ENCODE data around the gene SNX18. TPM values are rescaled to one million over a fixed set of nuclear protein-coding genes. Genes with fewer than 3 reads are reported as not detected.
"Not testable (repeated sequence)": the region's sequence is repeated elsewhere in the genome, so short reads cannot be mapped to it uniquely, and the experiment has no call there.

Gene SNX18
- total RNA-seq, 2 experiments from 2014 or later, result 17.1 to 19.3 TPM

GRCh38 chr5:54533541-54534190 lies 16.1 kb downstream of the SNX18 start:
- Mint-ChIP-seq H3K4me1 (ENCODE audit: low read depth) (peaks cover 24% of the 10 kb centered on the region), H3K27me3 (ENCODE audit: low read depth) (no peaks in the 10 kb centered on the region), H3K27ac (no peak overlapping the region), H3K9me3 (ENCODE audit: insufficient read depth) (no peaks in the 10 kb centered on the region), H3K4me3 (no peak overlapping the region), H3K36me3 (ENCODE audit: low read depth) (peaks cover 24% of the 10 kb centered on the region)
- ChIA-PET CTCF (interaction anchor here (1.4 kb wide), 1 partner anchor 310 kb away, joined by 3 read pairs; no protein-coding TSS in a partner anchor), POLR2A (no interaction called here)
- ATAC-seq, result no peak
- no peak for DNase-seq

GRCh38 chr5:54534191-54535004 lies 16.8 kb downstream of the SNX18 start:
- ChIA-PET POLR2A (no interaction called here), CTCF (interaction anchor here (1.4 kb wide), 1 partner anchor 309 kb away, joined by 3 read pairs; no protein-coding TSS in a partner anchor)
- DNase-seq (no peak), ATAC-seq (no peak)
- H3K9me3 Mint-ChIP-seq (ENCODE audit: insufficient read depth), result no peaks in the 10 kb centered on the region
- no peak overlapping the region for H3K27ac Mint-ChIP-seq
- no peak overlapping the region for H3K4me3 Mint-ChIP-seq
- peaks cover 24% of the 10 kb centered on the region for H3K4me1 Mint-ChIP-seq (ENCODE audit: low read depth)
- H3K36me3 Mint-ChIP-seq (ENCODE audit: low read depth), result peaks cover 25% of the 10 kb centered on the region
- no peaks in the 10 kb centered on the region for H3K27me3 Mint-ChIP-seq (ENCODE audit: low read depth)

GRCh38 chr5:54535149-54535844 lies 17.7 kb downstream of the SNX18 start:
- no peaks in the 10 kb centered on the region for H3K27me3 Mint-ChIP-seq (ENCODE audit: low read depth)
- DNase-seq (no peak), ATAC-seq (no peak)
- H3K27ac Mint-ChIP-seq, result no peak overlapping the region
- H3K36me3 Mint-ChIP-seq (ENCODE audit: low read depth), result peaks cover 26% of the 10 kb centered on the region
- POLR2A ChIA-PET, result no interaction called here
- no peaks in the 10 kb centered on the region for H3K9me3 Mint-ChIP-seq (ENCODE audit: insufficient read depth)
- H3K4me1 Mint-ChIP-seq (ENCODE audit: low read depth), result peaks cover 24% of the 10 kb centered on the region
- H3K4me3 Mint-ChIP-seq, result no peak overlapping the region
- CTCF ChIA-PET, result no interaction called here

- H3K9me3 Mint-ChIP-seq (ENCODE audit: insufficient read depth); POLR2A ChIA-PET; H3K27ac Mint-ChIP-seq; H3K27me3 Mint-ChIP-seq (ENCODE audit: low read depth); CTCF ChIA-PET; H3K4me3 Mint-ChIP-seq; ATAC-seq; DNase-seq: not testable (repeated sequence)
- peaks cover 22% of the 10 kb centered on the region for H3K36me3 Mint-ChIP-seq (ENCODE audit: low read depth)
- peaks cover 18% of the 10 kb centered on the region for H3K4me1 Mint-ChIP-seq (ENCODE audit: low read depth)
Observed at GRCh38 chr5:54536375-54536774, 18.8 kb downstream of the SNX18 start.

GRCh38 chr5:54536861-54537260 lies 19.3 kb downstream of the SNX18 start:
- peaks cover 17% of the 10 kb centered on the region for H3K4me1 Mint-ChIP-seq (ENCODE audit: low read depth)
- CTCF ChIA-PET, result interaction anchor here (1.9 to 2.0 kb wide), 2 partner anchors 309 to 331 kb away, joined by 5 to 7 read pairs; no protein-coding TSS in a partner anchor
- peaks cover 20% of the 10 kb centered on the region for H3K36me3 Mint-ChIP-seq (ENCODE audit: low read depth)
- H3K4me3 Mint-ChIP-seq; H3K9me3 Mint-ChIP-seq (ENCODE audit: insufficient read depth); H3K27me3 Mint-ChIP-seq (ENCODE audit: low read depth); POLR2A ChIA-PET; DNase-seq; H3K27ac Mint-ChIP-seq; ATAC-seq: not testable (repeated sequence)

- Mint-ChIP-seq H3K27me3 (ENCODE audit: low read depth) (no peaks in the 10 kb centered on the region), H3K36me3 (ENCODE audit: low read depth) (peaks cover 20% of the 10 kb centered on the region), H3K27ac (no peak overlapping the region), H3K4me3 (no peak overlapping the region), H3K4me1 (ENCODE audit: low read depth) (peaks cover 17% of the 10 kb centered on the region), H3K9me3 (ENCODE audit: insufficient read depth) (no peaks in the 10 kb centered on the region)
- ChIA-PET POLR2A (no interaction called here), CTCF (interaction anchor here (1.9 to 2.0 kb wide), 2 partner anchors 308 to 330 kb away, joined by 5 to 7 read pairs; no protein-coding TSS in a partner anchor)
- ATAC-seq, result no peak
- DNase-seq, result no peak
Observed at GRCh38 chr5:54537725-54538124, 20.2 kb downstream of the SNX18 start.

- CTCF ChIA-PET, result interaction anchor here (1.9 to 2.0 kb wide), 2 partner anchors 307 to 329 kb away, joined by 5 to 7 read pairs; no protein-coding TSS in a partner anchor
- H3K27ac Mint-ChIP-seq, result no peak overlapping the region
- no peak overlapping the region for H3K4me3 Mint-ChIP-seq
- no peak for ATAC-seq
- peaks cover 22% of the 10 kb centered on the region for H3K36me3 Mint-ChIP-seq (ENCODE audit: low read depth)
- H3K9me3 Mint-ChIP-seq (ENCODE audit: insufficient read depth), result no peaks in the 10 kb centered on the region
- H3K4me1 Mint-ChIP-seq (ENCODE audit: low read depth), result peaks cover 17% of the 10 kb centered on the region
- H3K27me3 Mint-ChIP-seq (ENCODE audit: low read depth), result no peaks in the 10 kb centered on the region
- DNase-seq, result no peak
- POLR2A ChIA-PET, result no interaction called here
Observed at GRCh38 chr5:54538156-54538555, 20.6 kb downstream of the SNX18 start.

- CTCF ChIA-PET, result no interaction called here
- Mint-ChIP-seq H3K36me3 (ENCODE audit: low read depth) (peaks cover 28% of the 10 kb centered on the region), H3K27me3 (ENCODE audit: low read depth) (no peaks in the 10 kb centered on the region), H3K27ac (no peak overlapping the region), H3K9me3 (ENCODE audit: insufficient read depth) (no peaks in the 10 kb centered on the region), H3K4me1 (ENCODE audit: low read depth) (peaks cover 14% of the 10 kb centered on the region), H3K4me3 (no peak overlapping the region)
- ATAC-seq (no peak), DNase-seq (no peak)
- POLR2A ChIA-PET, result no interaction called here
Observed at GRCh38 chr5:54539001-54539400, 21.4 kb downstream of the SNX18 start.

- Mint-ChIP-seq H3K9me3 (ENCODE audit: insufficient read depth) (no peaks in the 10 kb centered on the region), H3K36me3 (ENCODE audit: low read depth) (peaks cover 32% of the 10 kb centered on the region), H3K27me3 (ENCODE audit: low read depth) (no peaks in the 10 kb centered on the region), H3K4me3 (no peak overlapping the region), H3K4me1 (ENCODE audit: low read depth) (peaks cover 9% of the 10 kb centered on the region), H3K27ac (no peak overlapping the region)
- ChIA-PET CTCF (no interaction called here), POLR2A (interaction anchor here (0.6 kb wide), 1 partner anchor 57 kb away, joined by 3 read pairs; no protein-coding TSS in a partner anchor)
- DNase-seq, result no peak
- ATAC-seq, result no peak
Observed at GRCh38 chr5:54540286-54540685, 22.7 kb downstream of the SNX18 start.

GRCh38 chr5:54541823-54542783 lies 24.5 kb downstream of the SNX18 start:
- H3K4me3 Mint-ChIP-seq, result no peak overlapping the region

GRCh38 chr5:54544044-54544443 lies 26.5 kb downstream of the SNX18 start:
- H3K27me3 Mint-ChIP-seq (ENCODE audit: low read depth), result no peaks in the 10 kb centered on the region
- DNase-seq, result no peak
- ChIA-PET POLR2A (no interaction called here), CTCF (no interaction called here)
- H3K4me1 Mint-ChIP-seq (ENCODE audit: low read depth), result peaks cover 4% of the 10 kb centered on the region
- H3K9me3 Mint-ChIP-seq (ENCODE audit: insufficient read depth), result no peaks in the 10 kb centered on the region
- H3K4me3 Mint-ChIP-seq, result no peak overlapping the region
- no peak overlapping the region for H3K27ac Mint-ChIP-seq
- peaks cover 36% of the 10 kb centered on the region for H3K36me3 Mint-ChIP-seq (ENCODE audit: low read depth)
- no peak for ATAC-seq

More at GRCh38 chr5:54541823-54542783, 24.5 kb downstream of the SNX18 start:
- H3K9me3 Mint-ChIP-seq (ENCODE audit: insufficient read depth), result no peaks in the 10 kb centered on the region
- POLR2A ChIA-PET, result no interaction called here
- H3K36me3 Mint-ChIP-seq (ENCODE audit: low read depth), result peaks cover 30% of the 10 kb centered on the region
- H3K4me1 Mint-ChIP-seq (ENCODE audit: low read depth), result peaks cover 4% of the 10 kb centered on the region
- no peak overlapping the region for H3K27ac Mint-ChIP-seq
- ATAC-seq (no peak), DNase-seq (no peak)
- CTCF ChIA-PET, result interaction anchor here (0.7 kb wide), 1 partner anchor 207 kb away, joined by 3 read pairs; no protein-coding TSS in a partner anchor
- no peaks in the 10 kb centered on the region for H3K27me3 Mint-ChIP-seq (ENCODE audit: low read depth)

Measured in activated CD8-positive, alpha-beta T cell treated with anti-CD3 and anti-CD28 coated beads, Interleukin-2, amount 10 ng/mL, durations not matched to agents 7 days and 5 days (primary cell).